Endodermal cell (in vitro differentiated cells): ENCODE measurements around the gene CHD6. TPM values are rescaled to one million over a fixed set of nuclear protein-coding genes. Genes with fewer than 3 reads are reported as not detected.

Experiments used
- DNase-seq: peaks from one replicate; pipeline ENCODE4 v3.0.0-alpha.2; 2017
- H3K27ac ChIP-seq: 2 replicates; pipeline ENCODE4 v1.5.1; 2013; ENCODE audit warnings: mild to moderate bottlenecking, low read depth, low read length, moderate library complexity
- H3K27me3 ChIP-seq: 2 replicates; pipeline ENCODE4 v1.6.1; 2013; ENCODE audit warnings: mild to moderate bottlenecking, low read length, moderate library complexity; ENCODE audit not compliant: insufficient read depth, control insufficient read depth, poor library complexity, severe bottlenecking
- H3K36me3 ChIP-seq: 2 replicates; pipeline ENCODE4 v1.7.0; 2013; ENCODE audit warnings: mild to moderate bottlenecking, low read length, moderate library complexity; ENCODE audit not compliant: control insufficient read depth, insufficient read depth
- H3K4me1 ChIP-seq: one replicate; pipeline ENCODE4 v1.7.0; 2013; ENCODE audit warnings: low read length; ENCODE audit not compliant: control insufficient read depth, insufficient read depth
- H3K4me3 ChIP-seq: 2 replicates; pipeline ENCODE4 v1.5.1; 2013; ENCODE audit warnings: mild to moderate bottlenecking, low read length, moderate library complexity
- H3K9ac ChIP-seq: 2 replicates; pipeline ENCODE4 v1.6.1; 2013; ENCODE audit warnings: mild to moderate bottlenecking, low read length, moderate library complexity; ENCODE audit not compliant: poor library complexity, severe bottlenecking; ENCODE audit errors: extremely low read depth
- H3K9me3 ChIP-seq: 2 replicates; pipeline ENCODE4 v1.6.1; 2013; ENCODE audit warnings: mild to moderate bottlenecking, low read length, moderate library complexity; ENCODE audit not compliant: control insufficient read depth
- H3K27ac Mint-ChIP-seq: 2 replicates; pipeline ENCODE4 v1.8.0; 2020; ENCODE audit warnings: mixed read lengths
- H3K27me3 Mint-ChIP-seq: 2 replicates; pipeline ENCODE4 v1.8.0; 2021; ENCODE audit warnings: mild to moderate bottlenecking, mixed read lengths; ENCODE audit not compliant: insufficient read depth
- H3K36me3 Mint-ChIP-seq: 2 replicates; pipeline ENCODE4 v1.8.0; 2020; ENCODE audit warnings: low read depth, mixed read lengths
- H3K4me1 Mint-ChIP-seq: 2 replicates; pipeline ENCODE4 v1.8.0; 2020; ENCODE audit warnings: mixed read lengths
- H3K4me3 Mint-ChIP-seq: 2 replicates; pipeline ENCODE4 v1.8.0; 2020; ENCODE audit warnings: mild to moderate bottlenecking, moderate library complexity, mixed read lengths
- H3K9me3 Mint-ChIP-seq: 2 replicates; pipeline ENCODE4 v1.8.0; 2020; ENCODE audit warnings: mild to moderate bottlenecking, mixed read lengths
- CTCF ChIP-seq: fragments of 200-600 bp; sonication (generic); conservative IDR thresholded peaks from 2 replicates; pipeline ENCODE4 v1.5.0; 2021; ENCODE audit warnings: antibody characterized with exemption, mild to moderate bottlenecking
- WGBS, 2 experiments: methylation state at CpG; one replicate each; pipeline versions ENCODE4 v1.1.5 to v1.1.7; 2013; ENCODE audit warnings: missing lambda C conversion rate in 2 of 2, mixed read lengths in 1 of 2; ENCODE audit not compliant: insufficient coverage in 1 of 2, insufficient read length in 1 of 2; 5-methylcytosine and 5-hydroxymethylcytosine counted together
- total RNA-seq, 2 donors: library from RNA; stranded (reverse); fragmentation: NEBNext Ultra II Directional in 1 of 2; extraction: Animal tissue kit (Norgen Biotek cat#: 25700) in 1 of 2; gene quantifications; 2 replicates in 1 of 2; 3 replicates in 1 of 2; pipeline ENCODE4 v1.2.1, GENCODE V29; 2021

Gene CHD6
- total RNA-seq, 2 donors from 2014 or later: 82.5 to 107 TPM

- H3K4me1 ChIP-seq: peaks cover 3% of the 10 kb centered on the region
- H3K4me3 ChIP-seq: no peak overlapping the region
- Mint-ChIP-seq H3K4me1 (peaks cover 4% of the 10 kb centered on the region), H3K27ac (no peak overlapping the region), H3K27me3 (no peaks in the 10 kb centered on the region), H3K9me3 (no peaks in the 10 kb centered on the region), H3K36me3 (peaks cover 12% of the 10 kb centered on the region), H3K4me3 (no peak overlapping the region)
- no peak overlapping the region for H3K27ac ChIP-seq
- peaks cover 9% of the 10 kb centered on the region for H3K36me3 ChIP-seq
- TF ChIP-seq CTCF: no peak
- WGBS, 2 experiments: 94% methylated on average over 2 of the region's 2 CpGs; no CpG with 5 or more reads in 1 of the 2 experiments
- no peaks in the 10 kb centered on the region for H3K27me3 ChIP-seq
- no peaks in the 10 kb centered on the region for H3K9me3 ChIP-seq
- no peak for DNase-seq
- no peak overlapping the region for H3K9ac ChIP-seq
These were observed 219.8 kb downstream of the CHD6 start for GRCh38 chr20:41398408-41398807.

DNA sequence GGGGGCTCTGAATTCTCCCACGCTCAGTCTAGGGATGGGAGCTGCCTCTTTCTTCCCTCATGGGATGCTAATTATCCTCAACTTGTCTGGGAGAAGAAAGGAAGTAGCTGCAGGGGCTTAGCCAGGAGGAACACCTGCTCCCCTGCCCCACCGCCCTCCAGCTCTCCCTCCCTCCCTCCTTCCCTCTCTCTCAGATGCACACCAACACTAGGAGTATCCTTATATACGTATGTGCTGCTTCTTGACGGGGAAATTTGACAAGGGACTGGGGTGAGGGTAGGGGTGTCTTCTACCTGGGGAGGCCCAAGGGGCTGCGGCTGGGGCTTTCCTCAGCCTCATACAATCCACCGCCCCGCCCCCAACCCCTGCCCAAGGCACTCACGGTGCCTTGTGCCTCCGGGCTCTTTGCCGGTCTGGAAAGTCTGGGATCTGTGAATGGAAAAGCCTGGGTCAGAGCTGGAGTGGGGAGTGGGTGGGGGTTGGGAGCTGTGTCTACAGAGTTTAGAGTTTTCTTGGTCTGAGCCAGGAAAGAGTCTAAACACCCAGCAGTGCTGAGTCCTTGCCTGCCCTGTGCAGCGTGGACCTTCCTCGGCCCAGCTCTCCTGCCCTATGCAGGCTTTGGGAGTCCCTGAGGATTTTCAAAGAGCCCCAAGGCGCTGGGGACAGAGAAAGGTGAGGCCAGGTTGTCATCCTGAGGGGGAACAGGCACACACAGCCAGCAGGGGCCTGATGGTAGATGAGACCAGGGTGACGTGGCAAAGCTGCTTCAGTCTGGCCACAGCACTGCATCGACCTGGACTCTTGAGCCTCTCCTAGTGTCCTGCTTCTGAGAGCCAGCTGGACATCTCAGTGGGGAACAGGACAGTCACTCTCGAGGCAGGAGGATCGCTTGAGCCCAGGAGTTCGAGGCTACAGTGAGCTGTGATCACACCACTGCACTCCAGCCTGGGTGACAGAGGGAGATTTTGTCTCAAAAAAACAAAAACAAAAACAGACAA lies 222.2 kb downstream of the CHD6 start:
- Histone ChIP-seq H3K36me3 (no peaks in the 10 kb centered on the region), H3K4me1 (peaks cover 3% of the 10 kb centered on the region), H3K27ac (peak overlapping the region; percentile 78), H3K4me3 (no peak overlapping the region), H3K27me3 (no peaks in the 10 kb centered on the region), H3K9me3 (no peaks in the 10 kb centered on the region), H3K9ac (no peak overlapping the region)
- 75 to 85% methylated on average over 4 to 17 of the region's 18 CpGs for WGBS, 2 experiments
- H3K36me3 Mint-ChIP-seq: no peaks in the 10 kb centered on the region
- H3K9me3 Mint-ChIP-seq: no peaks in the 10 kb centered on the region
- DNase-seq: no peak
- no peak overlapping the region for H3K27ac Mint-ChIP-seq
- H3K4me3 Mint-ChIP-seq: no peak overlapping the region
- no peaks in the 10 kb centered on the region for H3K27me3 Mint-ChIP-seq
- TF ChIP-seq CTCF: no peak
- peaks cover 9% of the 10 kb centered on the region for H3K4me1 Mint-ChIP-seq

DNA sequence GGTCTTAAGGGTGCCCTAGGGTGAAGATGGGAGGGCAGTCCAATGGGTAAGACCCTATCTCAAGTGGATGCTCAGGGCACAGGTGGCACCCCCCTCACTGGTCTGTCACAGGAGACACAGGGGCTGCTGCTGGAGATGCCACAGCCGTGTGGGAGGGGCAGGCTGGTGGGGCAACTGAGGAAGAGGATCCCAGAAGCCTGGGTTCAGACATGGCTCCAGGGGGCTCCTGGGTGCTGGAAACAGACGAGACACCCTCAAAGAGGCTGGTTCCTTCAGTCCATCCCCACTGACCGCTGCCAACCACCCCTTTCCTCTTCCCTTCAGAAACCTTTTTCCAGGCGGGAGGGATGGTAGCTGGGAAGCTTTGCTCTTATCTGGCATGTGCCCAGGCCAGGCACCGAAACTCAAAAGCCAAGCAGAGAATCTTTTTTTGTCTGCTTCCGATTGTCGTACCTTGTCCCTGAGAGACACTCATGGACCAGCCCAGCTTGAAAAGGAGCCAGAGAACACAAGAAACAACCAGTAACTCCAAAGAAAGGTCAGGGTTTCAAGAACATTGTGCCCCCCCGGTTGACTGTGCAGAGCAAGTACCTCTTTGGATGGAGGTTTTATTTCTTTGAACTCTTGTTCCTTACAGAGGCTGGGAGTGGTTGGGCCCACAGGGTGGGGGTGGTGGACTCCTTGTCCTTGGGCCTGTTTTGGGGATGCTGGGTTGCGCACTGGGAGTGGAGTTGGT lies 223.1 kb downstream of the CHD6 start:
- H3K36me3 Mint-ChIP-seq: no peaks in the 10 kb centered on the region
- no peaks in the 10 kb centered on the region for H3K9me3 ChIP-seq
- peak overlapping the region; percentile 78 for H3K27ac ChIP-seq
- H3K27me3 ChIP-seq: no peaks in the 10 kb centered on the region
- H3K4me1 Mint-ChIP-seq: peaks cover 9% of the 10 kb centered on the region
- H3K9me3 Mint-ChIP-seq: no peaks in the 10 kb centered on the region
- 93% methylated on average over 3 to 9 of the region's 9 CpGs for WGBS, 2 experiments
- no peaks in the 10 kb centered on the region for H3K36me3 ChIP-seq
- no peak overlapping the region for H3K4me3 ChIP-seq
- TF ChIP-seq CTCF: no peak
- no peaks in the 10 kb centered on the region for H3K27me3 Mint-ChIP-seq
- no peak overlapping the region for H3K9ac ChIP-seq
- no peak overlapping the region for H3K4me3 Mint-ChIP-seq
- no peak for DNase-seq
- no peak overlapping the region for H3K27ac Mint-ChIP-seq
- H3K4me1 ChIP-seq: peaks cover 3% of the 10 kb centered on the region
